DND-41 (cell line): ENCODE data around the gene KDELR1.

Experiments used
- CTCF ChIP-seq: IDR thresholded peaks from 2 replicates; pipeline ENCODE4 v1.5.1; 2012; ENCODE audit warnings: borderline replicate concordance, low read length, moderate library complexity, mild to moderate bottlenecking; ENCODE audit not compliant: poor library complexity, severe bottlenecking; ENCODE audit errors: extremely low read depth
- EZH2 ChIP-seq: IDR thresholded peaks from 3 replicates; pipeline ENCODE4 v1.6.1; 2012; ENCODE audit warnings: borderline replicate concordance, low read depth, mild to moderate bottlenecking, moderate library complexity, low read length, inconsistent platforms; ENCODE audit not compliant: severe bottlenecking

- TF ChIP-seq CTCF, result no peak
- no peak for TF ChIP-seq EZH2
Measured at GRCh38 chr19:48417421-48417820, 26.1 kb upstream of the KDELR1 start.
